CD14-positive monocyte (primary cell): ENCODE data around the gene THSD8. TPM values are rescaled to one million over a fixed set of nuclear protein-coding genes. Genes with fewer than 3 reads are reported as not detected.

Experiments used
- DNase-seq, 3 donors: peaks; one replicate each; pipeline ENCODE4 v3.0.0-alpha.2; 2011 to 2022
- H2AFZ ChIP-seq: 2 replicates; pipeline ENCODE4 v1.6.0; 2012; ENCODE audit warnings: mild to moderate bottlenecking, low read depth, low read length, inconsistent platforms; ENCODE audit not compliant: insufficient read depth, poor library complexity, severe bottlenecking
- H3K27ac ChIP-seq, 2 donors: 1 replicate in 1 of 2; 2 replicates in 1 of 2; pipeline ENCODE4 v1.5.1; 2012 to 2013; ENCODE audit warnings: low read length in 2 of 2, control low read depth in 1 of 2, inconsistent platforms in 1 of 2, low read depth in 1 of 2, mild to moderate bottlenecking in 1 of 2
- H3K27me3 ChIP-seq, 2 donors: one replicate each; pipeline versions ENCODE4 v1.6.0 to v1.6.1; 2011 to 2013; ENCODE audit warnings: low read length in 2 of 2; ENCODE audit not compliant: control insufficient read depth in 2 of 2, insufficient read depth in 2 of 2
- H3K36me3 ChIP-seq, 2 donors: replicated peaks in 1 of 2; 1 replicate in 1 of 2; 2 replicates in 1 of 2; pipeline versions ENCODE4 v1.5.1 to v1.6.1; 2012 to 2013; ENCODE audit warnings: low read length in 2 of 2, control low read depth in 1 of 2, inconsistent platforms in 1 of 2, mild to moderate bottlenecking in 1 of 2; ENCODE audit not compliant: insufficient read depth in 2 of 2, control insufficient read depth in 1 of 2
- H3K4me1 ChIP-seq, 2 donors: 1 replicate in 1 of 2; 2 replicates in 1 of 2; pipeline versions ENCODE4 v1.5.1 to v1.6.1; 2012 to 2013; ENCODE audit warnings: low read length in 2 of 2, control low read depth in 1 of 2, inconsistent platforms in 1 of 2, mild to moderate bottlenecking in 1 of 2, moderate library complexity in 1 of 2; ENCODE audit not compliant: insufficient read depth in 2 of 2, control insufficient read depth in 1 of 2
- H3K4me2 ChIP-seq: replicated peaks from 2 replicates; pipeline ENCODE3; 2012; ENCODE audit warnings: low read length, moderate library complexity, mild to moderate bottlenecking; ENCODE audit not compliant: poor library complexity, severe bottlenecking; ENCODE audit errors: extremely low read depth
- H3K4me3 ChIP-seq, 3 experiments: fragments of 200-600 bp in 1 of 3; sonication (generic) in 1 of 3; replicated peaks in 1 of 3; 1 replicate in 2 of 3; 2 replicates in 1 of 3; pipeline ENCODE4 v1.5.1; 2011 to 2013; ENCODE audit warnings: low read length in 3 of 3, mild to moderate bottlenecking in 3 of 3, control low read depth in 2 of 3, low read depth in 2 of 3, inconsistent platforms in 1 of 3, moderate library complexity in 1 of 3
- H3K79me2 ChIP-seq: 2 replicates; pipeline ENCODE4 v1.6.0; 2012; ENCODE audit warnings: mild to moderate bottlenecking, control low read depth, inconsistent platforms, low read length, moderate library complexity; ENCODE audit not compliant: insufficient read depth
- H3K9ac ChIP-seq: 2 replicates; pipeline ENCODE4 v1.6.0; 2017; ENCODE audit warnings: low read length, mild to moderate bottlenecking; ENCODE audit not compliant: insufficient read depth, poor library complexity, severe bottlenecking
- H3K9me3 ChIP-seq, 2 donors: replicated peaks in 1 of 2; 1 replicate in 1 of 2; 2 replicates in 1 of 2; pipeline versions ENCODE4 v1.5.1 to v1.6.1; 2012 to 2013; ENCODE audit warnings: low read length in 2 of 2, control low read depth in 1 of 2; ENCODE audit not compliant: control insufficient read depth in 1 of 2, insufficient read depth in 1 of 2
- H4K20me1 ChIP-seq: 2 replicates; pipeline ENCODE4 v1.6.0; 2012; ENCODE audit warnings: mild to moderate bottlenecking, low read length, control low read depth, moderate library complexity; ENCODE audit not compliant: insufficient read depth
- H3K27ac Mint-ChIP-seq, 7 donors: one replicate each; pipeline ENCODE4 v1.8.0; 2020; ENCODE audit warnings: mild to moderate bottlenecking in 7 of 7, mixed read lengths in 7 of 7, moderate library complexity in 6 of 7, inconsistent platforms in 2 of 7
- H3K27me3 Mint-ChIP-seq, 3 donors: one replicate each; pipeline ENCODE4 v1.8.0; 2021 to 2022; ENCODE audit warnings: low read depth in 3 of 3, mild to moderate bottlenecking in 3 of 3, mixed read lengths in 3 of 3, moderate library complexity in 3 of 3, inconsistent platforms in 1 of 3
- H3K36me3 Mint-ChIP-seq, 2 donors: one replicate each; pipeline ENCODE4 v1.8.0; 2020; ENCODE audit warnings: mixed read lengths in 2 of 2, inconsistent platforms in 1 of 2, mild to moderate bottlenecking in 1 of 2
- H3K4me1 Mint-ChIP-seq: one replicate; pipeline ENCODE4 v1.8.0; 2020; ENCODE audit warnings: mild to moderate bottlenecking, mixed read lengths
- H3K4me3 Mint-ChIP-seq, 2 donors: one replicate each; pipeline ENCODE4 v1.8.0; 2020; ENCODE audit warnings: mild to moderate bottlenecking in 2 of 2, mixed read lengths in 2 of 2, moderate library complexity in 1 of 2
- H3K9me3 Mint-ChIP-seq, 7 donors: one replicate each; pipeline ENCODE4 v1.8.0; 2020 to 2022; ENCODE audit warnings: mixed read lengths in 7 of 7, mild to moderate bottlenecking in 6 of 7, moderate library complexity in 6 of 7, inconsistent platforms in 2 of 7
- WGBS: methylation state at CpG from one replicate; pipeline ENCODE4 v1.1.5; 2013; ENCODE audit warnings: missing lambda C conversion rate; ENCODE audit not compliant: insufficient coverage; 5-methylcytosine and 5-hydroxymethylcytosine counted together
- intact Hi-C, 2 donors: fragments of 100-400 bp; cut with micrococcal nuclease; formaldehyde crosslinking; loops; one replicate each; pipeline versions ENCODE4 v1.15.0 to v1.15.1; 2023
- polyA plus RNA-seq, 3 donors: library from polyadenylated mRNA; depleted of rRNA in 1 of 3; unstranded in 2 of 3; stranded (reverse) in 1 of 3; fragments of 300-500 nt in 2 of 3; fragments of >200 nt in 1 of 3; fragmentation: Illumina TruSeq in 2 of 3; gene quantifications; 1 replicate in 2 of 3; 2 replicates in 1 of 3; pipeline ENCODE4 v1.2.3, GENCODE V29; 2012 to 2021
- TF ChIP-seq, protein P1 (sequence below): fragments of 200-600 bp; IDR thresholded peaks from one replicate; pipeline ENCODE4 v1.8.0; 2022; ENCODE audit warnings: antibody characterized with exemption, mild to moderate bottlenecking

The THSD8 gene
- polyA plus RNA-seq, 3 donors, result 4.0 TPM; not detected in 2

DNA sequence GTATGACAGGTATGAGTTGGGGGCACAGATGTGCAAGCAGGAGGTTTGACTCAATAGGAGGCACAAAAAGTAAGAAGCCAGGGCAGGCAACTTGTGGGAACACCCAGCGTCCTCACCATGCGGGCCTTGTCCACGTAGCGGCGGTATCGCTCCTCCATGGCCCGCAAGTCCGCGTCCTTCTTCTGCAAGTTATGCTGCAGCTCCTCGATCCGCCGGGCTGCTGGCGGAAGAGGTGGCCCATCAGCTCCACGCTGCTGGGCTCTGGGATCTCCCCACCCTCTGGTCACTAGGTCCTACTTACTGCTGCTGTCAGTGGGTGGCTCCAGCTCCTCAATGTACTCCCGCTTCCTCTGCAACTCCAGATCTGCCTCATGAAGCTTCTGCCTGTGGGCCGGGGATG, 37.2 kb upstream of the THSD8 start:
- Mint-ChIP-seq H3K4me3 (no peak overlapping the region), H3K27me3 (peaks cover 0 to 2% (median 0%) of the 10 kb centered on the region in 3 donors), H3K4me1 (peaks cover 10% of the 10 kb centered on the region), H3K36me3 (peaks cover 33 to 52% of the 10 kb centered on the region in 2 donors), H3K9me3 (peaks cover 0 to 5% (median 0%) of the 10 kb centered on the region in 7 donors), H3K27ac (no peak overlapping the region)
- H3K4me2 ChIP-seq, result no peak overlapping the region
- no peaks in the 10 kb centered on the region for H4K20me1 ChIP-seq
- no peak overlapping the region for H2AFZ ChIP-seq
- H3K9ac ChIP-seq, result no peak overlapping the region
- no peaks in the 10 kb centered on the region for H3K36me3 ChIP-seq
- 98% methylated on average over 16 of the region's 16 CpGs for WGBS
- no peaks in the 10 kb centered on the region for H3K27me3 ChIP-seq
- no peak overlapping the region for H3K27ac ChIP-seq
- DNase-seq, result no peak
- intact Hi-C loops, result loop anchor here in 1 of 2 donors (5.0 kb wide), 2 partner anchors 33 to 83 kb away; no protein-coding TSS in a partner anchor
- TF ChIP-seq, protein P1, sequence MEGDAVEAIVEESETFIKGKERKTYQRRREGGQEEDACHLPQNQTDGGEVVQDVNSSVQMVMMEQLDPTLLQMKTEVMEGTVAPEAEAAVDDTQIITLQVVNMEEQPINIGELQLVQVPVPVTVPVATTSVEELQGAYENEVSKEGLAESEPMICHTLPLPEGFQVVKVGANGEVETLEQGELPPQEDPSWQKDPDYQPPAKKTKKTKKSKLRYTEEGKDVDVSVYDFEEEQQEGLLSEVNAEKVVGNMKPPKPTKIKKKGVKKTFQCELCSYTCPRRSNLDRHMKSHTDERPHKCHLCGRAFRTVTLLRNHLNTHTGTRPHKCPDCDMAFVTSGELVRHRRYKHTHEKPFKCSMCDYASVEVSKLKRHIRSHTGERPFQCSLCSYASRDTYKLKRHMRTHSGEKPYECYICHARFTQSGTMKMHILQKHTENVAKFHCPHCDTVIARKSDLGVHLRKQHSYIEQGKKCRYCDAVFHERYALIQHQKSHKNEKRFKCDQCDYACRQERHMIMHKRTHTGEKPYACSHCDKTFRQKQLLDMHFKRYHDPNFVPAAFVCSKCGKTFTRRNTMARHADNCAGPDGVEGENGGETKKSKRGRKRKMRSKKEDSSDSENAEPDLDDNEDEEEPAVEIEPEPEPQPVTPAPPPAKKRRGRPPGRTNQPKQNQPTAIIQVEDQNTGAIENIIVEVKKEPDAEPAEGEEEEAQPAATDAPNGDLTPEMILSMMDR, result no peak
- H3K9me3 ChIP-seq, result peaks cover 0 to 5% of the 10 kb centered on the region in 2 donors
- H3K4me3 ChIP-seq, result no peak overlapping the region
- no peaks in the 10 kb centered on the region for H3K79me2 ChIP-seq
- peaks cover 0 to 6% of the 10 kb centered on the region in 2 donors for H3K4me1 ChIP-seq

DNA sequence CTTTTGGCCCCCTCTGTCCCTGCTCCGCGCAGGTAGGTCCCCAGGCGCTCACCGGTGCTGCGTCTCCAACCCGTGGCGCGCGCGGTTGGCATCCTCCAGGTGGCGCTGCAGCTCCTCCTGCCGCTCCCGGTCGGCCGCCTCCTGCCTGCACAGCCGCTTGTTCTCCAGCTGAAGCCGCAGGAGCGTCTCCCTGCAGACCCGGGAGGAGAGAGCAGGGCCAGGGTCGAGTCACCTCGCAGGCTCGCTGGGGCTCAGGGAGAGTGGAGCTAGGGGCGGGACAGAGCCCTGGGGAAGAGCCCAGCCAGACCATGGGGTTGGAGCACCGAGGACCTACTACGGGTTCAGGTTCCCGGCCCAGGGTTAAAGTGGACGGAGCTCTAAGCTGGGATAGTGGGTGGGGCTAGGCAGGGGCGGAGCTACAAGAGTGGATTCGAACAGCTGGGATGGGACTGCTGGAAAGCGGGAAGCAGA, 35.8 kb upstream of the THSD8 start:
- Mint-ChIP-seq H3K36me3 (peaks cover 33 to 60% of the 10 kb centered on the region in 2 donors), H3K27ac (peak overlapping the region in 2 of 7 donors; percentile 30 to 70), H3K27me3 (peaks cover 0 to 2% (median 0%) of the 10 kb centered on the region in 3 donors), H3K9me3 (peaks cover 0 to 5% (median 0%) of the 10 kb centered on the region in 7 donors), H3K4me1 (peaks cover 8% of the 10 kb centered on the region), H3K4me3 (peak overlapping the region in 1 of 2 donors; percentile 78)
- no peaks in the 10 kb centered on the region for H3K79me2 ChIP-seq
- peak overlapping the region; percentile 56 for H3K9ac ChIP-seq
- H3K4me1 ChIP-seq, result peaks cover 0 to 6% of the 10 kb centered on the region in 2 donors
- no peaks in the 10 kb centered on the region for H3K27me3 ChIP-seq
- TF ChIP-seq, protein P1, result peak; percentile 96
- H2AFZ ChIP-seq, result peak overlapping the region; percentile 77
- no peaks in the 10 kb centered on the region for H4K20me1 ChIP-seq
- peak overlapping the region; percentile 94 for H3K4me2 ChIP-seq
- peak overlapping the region; percentile 7 to 81 (median 39) for H3K4me3 ChIP-seq
- no peaks in the 10 kb centered on the region for H3K36me3 ChIP-seq
- H3K27ac ChIP-seq, result no peak overlapping the region
- H3K9me3 ChIP-seq, result peaks cover 0 to 5% of the 10 kb centered on the region in 2 donors
- peak; percentile 71 to 83 (median 74) for DNase-seq
- WGBS, result 3% methylated on average over 30 of the region's 30 CpGs
- intact Hi-C loops, result loop anchor here in 1 of 2 donors (2.0 kb wide), 2 partner anchors 31 to 81 kb away; no protein-coding TSS in a partner anchor
